ENCODE data around the gene TEX51.

Gene TEX51

GRCh38 chr2:126900646-126901319, 2.1 kb downstream of the TEX51 start:
- in situ Hi-C loops (cut with MboI; ENCODE audit: low sequenced_read_pairs, unreplicated experiment), result no loop called here
- TF ChIP-seq CTCF (IDR thresholded peaks at IDR 0.05; ENCODE audit: borderline replicate concordance, control extremely low read depth, extremely low read depth, insufficient read depth, missing control alignments), result no peak
- DNase-seq (ENCODE audit: low spot score), result no peak

DNA sequence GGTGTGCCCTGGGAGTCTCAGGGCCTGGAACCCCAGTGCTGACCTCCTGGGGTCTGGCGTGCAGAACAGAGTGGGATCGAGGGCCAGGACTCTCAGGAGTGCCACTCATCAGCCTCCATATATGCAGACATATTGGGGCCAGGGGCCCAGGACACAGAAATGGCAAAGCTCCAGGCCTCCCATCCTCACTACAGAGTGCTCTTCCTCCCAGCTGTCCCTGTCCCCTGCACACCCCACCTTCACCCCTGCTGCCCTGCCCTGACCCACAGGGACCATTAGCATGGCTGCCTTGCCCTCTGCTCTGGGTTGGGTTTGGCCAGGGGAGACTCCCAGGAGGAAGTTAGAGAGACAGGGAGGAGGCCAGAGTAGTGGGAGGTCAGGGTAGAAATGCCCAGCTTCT, 2.8 kb downstream of the TEX51 start:
- in situ Hi-C loops (cut with MboI; ENCODE audit: low sequenced_read_pairs, unreplicated experiment), result no loop called here
- DNase-seq (ENCODE audit: low spot score), result no peak
- TF ChIP-seq CTCF (IDR thresholded peaks at IDR 0.05; ENCODE audit: borderline replicate concordance, control extremely low read depth, extremely low read depth, insufficient read depth, missing control alignments), result no peak

GRCh38 chr2:126902152-126902835, 3.6 kb downstream of the TEX51 start:
- DNase-seq (ENCODE audit: low spot score), result no peak
- in situ Hi-C loops (cut with MboI; ENCODE audit: low sequenced_read_pairs, unreplicated experiment), result no loop called here

DNA sequence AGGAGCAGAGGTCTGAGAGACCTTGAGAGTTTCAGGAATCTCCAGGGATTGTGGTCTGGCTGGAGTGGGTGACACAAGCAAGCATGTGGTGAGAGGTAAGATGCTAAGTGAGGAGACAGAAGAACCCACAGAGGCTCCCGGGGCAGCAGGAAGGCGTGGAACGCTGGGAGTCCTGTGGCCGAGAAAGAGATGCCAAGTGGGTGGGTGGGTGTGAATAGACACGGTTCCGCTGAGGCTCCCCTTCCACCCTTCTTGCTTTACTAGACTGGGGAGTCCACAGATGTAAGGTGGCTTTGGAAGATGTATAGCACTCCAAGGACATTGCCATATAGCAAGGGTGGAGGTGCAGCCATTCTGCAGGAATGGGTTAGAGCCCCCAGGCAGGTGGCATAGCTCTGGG, 4.2 kb downstream of the TEX51 start:
- DNase-seq (ENCODE audit: low spot score), result no peak
- in situ Hi-C loops (cut with MboI; ENCODE audit: low sequenced_read_pairs, unreplicated experiment), result no loop called here

More at GRCh38 chr2:126902152-126902835, 3.6 kb downstream of the TEX51 start:
- TF ChIP-seq CTCF (IDR thresholded peaks at IDR 0.05; ENCODE audit: borderline replicate concordance, control extremely low read depth, extremely low read depth, insufficient read depth, missing control alignments), result no peak

GRCh38 chr2:126905991-126906390, 7.3 kb downstream of the TEX51 start:
- in situ Hi-C loops (cut with MboI; ENCODE audit: low sequenced_read_pairs, unreplicated experiment), result no loop called here
- DNase-seq (ENCODE audit: low spot score), result peak; percentile 2

More for the DNA sequence above, 4.2 kb downstream of the TEX51 start:
- no peak for TF ChIP-seq CTCF (IDR thresholded peaks at IDR 0.05; ENCODE audit: borderline replicate concordance, control extremely low read depth, extremely low read depth, insufficient read depth, missing control alignments)

GRCh38 chr2:126906781-126907180, 8.1 kb downstream of the TEX51 start:
- in situ Hi-C loops (cut with MboI; ENCODE audit: low sequenced_read_pairs, unreplicated experiment), result no loop called here
- DNase-seq (ENCODE audit: low spot score), result no peak
- TF ChIP-seq CTCF (IDR thresholded peaks at IDR 0.05; ENCODE audit: borderline replicate concordance, control extremely low read depth, extremely low read depth, insufficient read depth, missing control alignments), result no peak

More at GRCh38 chr2:126905991-126906390, 7.3 kb downstream of the TEX51 start:
- no peak for TF ChIP-seq CTCF (IDR thresholded peaks at IDR 0.05; ENCODE audit: borderline replicate concordance, control extremely low read depth, extremely low read depth, insufficient read depth, missing control alignments)
